HUES48 (cell line): ENCODE data around the gene SNPH.

Experiments
- H3K27ac ChIP-seq: one replicate; pipeline ENCODE4 v1.7.0; 2013; ENCODE audit warnings: low read depth, low read length, inconsistent platforms
- H3K27me3 ChIP-seq: 2 replicates; pipeline ENCODE4 v1.6.1; 2013; ENCODE audit warnings: mild to moderate bottlenecking, low read length; ENCODE audit not compliant: control insufficient read depth, insufficient read depth
- H3K36me3 ChIP-seq: 2 replicates; pipeline ENCODE4 v1.6.1; 2013; ENCODE audit warnings: low read length; ENCODE audit not compliant: control insufficient read depth, insufficient read depth
- H3K4me1 ChIP-seq: 2 replicates; pipeline ENCODE4 v1.6.1; 2013; ENCODE audit warnings: mild to moderate bottlenecking, low read length; ENCODE audit not compliant: control insufficient read depth, insufficient read depth
- H3K4me3 ChIP-seq: 2 replicates; pipeline ENCODE4 v1.5.1; 2013; ENCODE audit warnings: mild to moderate bottlenecking, low read depth, low read length
- H3K9ac ChIP-seq: 2 replicates; pipeline ENCODE4 v1.6.1; 2013; ENCODE audit warnings: mild to moderate bottlenecking, low read depth, low read length, moderate library complexity
- H3K9me3 ChIP-seq: 2 replicates; pipeline ENCODE4 v1.6.1; 2013; ENCODE audit warnings: low read length; ENCODE audit not compliant: control insufficient read depth, insufficient read depth

Gene SNPH

DNA sequence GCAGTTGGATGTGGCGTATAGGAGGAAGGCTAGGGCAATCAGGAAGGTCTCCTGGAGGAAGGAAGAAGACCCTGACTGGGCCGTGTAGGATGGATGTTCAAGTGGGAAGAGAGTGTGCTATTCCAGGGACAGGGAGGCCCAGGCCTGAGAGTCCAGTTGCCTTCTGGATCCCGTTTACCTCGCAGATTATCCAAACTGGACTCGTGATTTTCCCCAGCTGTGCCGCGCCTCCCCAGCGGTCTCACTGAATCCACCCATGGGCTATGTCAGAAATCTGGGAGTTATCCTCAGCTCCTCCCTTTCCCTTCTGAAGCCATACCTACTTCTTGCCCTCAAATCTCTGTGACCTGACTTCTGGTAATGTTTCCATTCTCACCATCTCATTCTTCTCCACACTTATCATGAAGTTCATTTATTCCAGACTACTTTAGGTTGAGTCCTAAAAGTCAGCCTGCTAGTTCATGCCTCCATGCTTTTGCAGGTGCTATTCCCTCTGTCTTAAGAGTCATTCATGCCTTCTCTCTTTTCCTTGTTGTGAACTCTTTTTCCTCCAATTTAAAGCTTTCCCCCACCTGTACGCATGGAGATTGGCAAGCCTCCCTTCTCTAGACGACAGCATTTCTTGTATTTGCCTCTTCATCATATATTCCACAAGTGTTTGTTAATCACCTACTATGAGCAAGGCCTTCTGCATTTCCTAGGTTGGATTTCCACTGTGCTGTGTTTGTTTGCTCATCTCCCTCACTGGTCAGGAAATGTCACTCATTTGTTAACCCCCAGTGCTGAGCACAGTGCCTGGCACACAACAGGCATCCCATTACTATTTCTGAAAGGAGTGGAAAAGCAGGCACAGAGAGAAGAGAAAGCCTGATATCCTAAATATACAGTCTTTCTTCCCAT, 60.2 kb downstream of the SNPH start:
- no peaks in the 10 kb centered on the region for H3K36me3 ChIP-seq
- peak overlapping the region; percentile 93 for H3K27ac ChIP-seq
- no peaks in the 10 kb centered on the region for H3K9me3 ChIP-seq
- H3K9ac ChIP-seq, result peak overlapping the region; percentile 98
- H3K4me1 ChIP-seq, result peaks cover 7% of the 10 kb centered on the region
- H3K4me3 ChIP-seq, result peak overlapping the region; percentile 96
- no peaks in the 10 kb centered on the region for H3K27me3 ChIP-seq

DNA sequence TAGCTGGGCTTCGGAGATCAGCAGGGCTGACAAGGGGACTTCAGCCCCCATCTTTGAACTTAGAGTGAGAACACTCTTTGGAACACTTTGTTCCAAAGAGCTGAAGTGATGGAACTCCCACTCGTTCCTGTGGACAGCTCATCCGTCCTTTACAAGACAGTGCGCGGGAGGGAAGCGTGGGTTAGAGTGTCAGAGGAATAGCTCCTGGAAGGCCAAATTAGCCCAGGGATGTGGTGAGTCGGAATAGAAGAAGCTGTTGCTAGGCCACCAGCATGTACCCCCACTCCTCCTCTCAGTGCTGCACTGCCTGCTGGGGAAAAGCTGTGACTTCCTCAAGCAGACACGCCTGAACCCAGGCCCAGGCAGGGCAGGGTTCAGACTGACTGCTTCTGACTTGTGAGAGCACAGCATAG, 61.2 kb downstream of the SNPH start:
- H3K27me3 ChIP-seq, result no peaks in the 10 kb centered on the region
- H3K4me1 ChIP-seq, result peaks cover 7% of the 10 kb centered on the region
- H3K9ac ChIP-seq, result no peak overlapping the region
- H3K4me3 ChIP-seq, result no peak overlapping the region
- H3K36me3 ChIP-seq, result 0 out of 2 replicates have a peak, but pooled peaks cover under 1% of the 10 kb centered on the region
- H3K9me3 ChIP-seq, result no peaks in the 10 kb centered on the region
- H3K27ac ChIP-seq, result no peak overlapping the region

DNA sequence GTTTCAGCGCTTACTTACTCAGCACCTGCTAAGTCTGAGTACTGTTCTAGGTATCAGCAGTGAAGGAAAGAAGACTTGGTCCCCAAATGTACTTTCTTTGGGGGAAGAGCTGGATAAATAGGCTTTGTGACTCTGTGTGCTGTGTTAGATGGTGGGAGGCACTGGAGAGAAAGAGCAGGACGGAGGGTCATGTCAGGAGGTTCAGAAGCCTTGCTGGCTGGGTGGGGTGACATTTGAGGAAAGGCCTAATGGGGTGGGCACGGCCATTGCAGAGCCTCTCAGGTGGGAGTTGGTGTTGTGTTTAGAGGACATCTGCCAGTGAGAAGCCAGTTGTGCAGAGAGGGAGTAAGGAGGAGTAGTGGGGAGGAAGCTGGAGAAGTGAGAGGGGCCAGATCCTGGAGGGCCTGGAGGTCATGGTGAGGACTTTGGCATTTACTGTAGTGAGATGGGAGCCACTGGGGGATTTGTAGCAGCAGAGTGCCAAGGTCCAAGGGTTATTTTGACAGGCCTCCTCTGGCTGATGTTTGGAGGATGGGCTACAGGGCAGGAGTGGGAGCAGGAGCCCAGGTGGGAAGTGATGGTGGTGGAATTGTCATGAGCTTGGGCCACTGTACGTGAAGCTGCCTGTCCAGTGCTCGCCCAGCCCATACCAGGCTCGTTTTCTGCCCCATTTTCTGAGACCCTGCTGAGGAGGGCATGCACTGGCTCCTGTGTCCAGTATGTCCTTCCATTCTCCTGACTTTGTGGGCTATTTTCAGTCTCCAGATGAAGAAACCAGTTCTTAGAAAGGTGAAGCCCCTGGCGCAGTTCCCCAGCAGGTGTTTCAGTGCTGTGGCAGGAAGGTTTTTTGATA, 62.0 kb downstream of the SNPH start:
- H3K9ac ChIP-seq, result no peak overlapping the region
- 0 out of 2 replicates have a peak, but pooled peaks cover 7% of the 10 kb centered on the region for H3K36me3 ChIP-seq
- H3K4me3 ChIP-seq, result no peak overlapping the region
- no peaks in the 10 kb centered on the region for H3K27me3 ChIP-seq
- peaks cover 7% of the 10 kb centered on the region for H3K4me1 ChIP-seq
- no peaks in the 10 kb centered on the region for H3K9me3 ChIP-seq
- H3K27ac ChIP-seq, result no peak overlapping the region

DNA sequence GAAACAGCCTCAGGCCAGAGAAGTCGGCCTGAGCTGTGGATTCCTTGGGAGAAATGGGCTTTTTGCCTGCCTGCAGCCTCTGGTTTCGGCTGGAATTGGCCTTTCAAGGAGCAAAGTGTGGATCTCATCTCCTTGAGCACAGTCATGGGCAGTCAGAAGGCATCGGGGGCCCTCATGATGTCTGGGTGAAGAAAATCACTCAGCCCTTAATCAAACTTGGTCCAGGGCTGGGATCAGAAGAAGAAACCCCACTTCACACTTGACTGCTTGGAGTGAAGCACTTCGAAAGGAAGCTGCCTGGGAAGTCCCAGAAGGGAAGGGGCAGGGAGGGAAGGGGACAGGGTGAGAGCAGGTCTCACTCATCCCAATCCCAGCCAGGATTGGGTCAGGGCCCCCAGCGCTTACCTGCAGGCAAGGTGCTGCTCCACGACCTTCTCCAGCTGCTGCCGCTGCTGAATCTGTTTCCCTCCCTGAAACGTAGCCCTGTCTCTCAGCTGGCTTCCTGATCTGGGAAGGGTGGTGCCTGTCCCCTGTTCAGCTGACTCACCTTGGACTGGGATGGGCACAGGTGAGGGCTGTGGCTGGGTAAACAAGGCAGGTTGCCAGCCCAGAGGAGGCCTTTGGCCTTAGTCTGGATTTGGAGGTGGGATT, 62.7 kb downstream of the SNPH start, which contains the start of gene SDCBP2:
SDCBP2 (minus strand) TSS at position 460 of the 651 bp plus-strand sequence. CDS start 8,723 bp downstream, outside the sequence.
- Histone ChIP-seq H3K4me1 (peaks cover 7% of the 10 kb centered on the region), H3K27ac (no peak within 1 kb of the TSS), H3K9me3 (no peaks in the 10 kb centered on the region), H3K27me3 (no peaks in the 10 kb centered on the region), H3K4me3 (no peak within 1 kb of the TSS), H3K9ac (no peak within 1 kb of the TSS), H3K36me3 (0 out of 2 replicates have a peak, but pooled peaks cover 7% of the 10 kb centered on the region)

DNA sequence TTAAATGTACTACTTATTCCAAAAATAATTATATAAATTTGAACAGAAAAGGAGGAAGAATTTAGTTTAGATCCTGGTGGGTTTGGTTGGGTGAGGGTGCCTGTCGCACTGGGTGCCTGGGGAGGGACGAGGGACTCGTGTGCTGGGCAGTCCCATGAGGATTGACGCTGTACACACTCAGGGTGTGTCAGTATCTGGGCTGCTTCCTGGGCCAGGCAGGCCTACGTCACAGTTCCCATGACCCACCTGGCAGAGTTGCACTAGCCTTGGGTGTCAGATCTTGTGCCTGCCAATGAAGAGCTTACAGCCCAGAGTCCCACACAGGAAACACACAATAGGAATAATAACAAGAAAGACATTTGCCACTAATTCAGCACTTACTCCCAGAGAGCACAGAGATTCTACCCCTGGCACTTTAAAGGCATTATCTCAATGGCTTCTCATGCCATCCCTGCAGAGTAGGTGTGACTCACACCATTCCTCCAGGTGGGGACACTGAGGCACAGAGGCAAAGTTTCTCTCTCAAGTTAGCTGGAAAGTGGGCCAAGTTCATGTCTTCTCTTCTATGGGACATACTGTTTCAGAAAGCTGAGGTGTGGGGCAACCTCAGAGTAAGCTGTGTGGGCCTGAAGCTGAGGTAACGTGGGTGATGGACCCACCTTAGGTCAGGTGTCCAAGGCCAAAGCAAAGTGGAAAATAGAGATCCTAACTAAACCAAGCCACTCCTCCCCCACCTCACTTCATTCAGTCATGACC, 64.2 kb downstream of the SNPH start:
- Histone ChIP-seq H3K36me3 (0 out of 2 replicates have a peak, but pooled peaks cover 7% of the 10 kb centered on the region), H3K27me3 (no peaks in the 10 kb centered on the region), H3K4me1 (peaks cover 7% of the 10 kb centered on the region), H3K4me3 (no peak overlapping the region), H3K9ac (no peak overlapping the region), H3K27ac (no peak overlapping the region), H3K9me3 (no peaks in the 10 kb centered on the region)

DNA sequence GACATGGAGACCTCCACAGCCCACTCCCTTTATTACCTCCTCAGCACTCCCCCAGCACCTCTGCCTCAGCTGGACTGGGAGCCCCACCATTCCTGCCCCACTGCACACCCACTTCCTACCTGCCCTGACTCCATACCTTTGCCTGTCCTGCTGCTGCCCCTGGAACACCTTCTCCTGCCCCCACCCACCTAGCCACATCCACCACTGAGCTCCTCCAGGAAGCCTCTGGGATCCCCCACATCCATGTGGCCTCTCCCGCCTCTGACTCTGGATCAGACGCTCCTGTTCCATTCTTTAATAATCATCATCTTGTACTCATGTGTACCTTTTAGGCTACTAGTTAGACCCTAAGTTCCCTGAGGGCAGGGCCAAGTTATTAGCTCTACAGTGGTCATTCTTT, 65.0 kb downstream of the SNPH start:
- 0 out of 2 replicates have a peak, but pooled peaks cover 7% of the 10 kb centered on the region for H3K36me3 ChIP-seq
- H3K9me3 ChIP-seq, result no peaks in the 10 kb centered on the region
- H3K4me1 ChIP-seq, result peaks cover 4% of the 10 kb centered on the region

DNA sequence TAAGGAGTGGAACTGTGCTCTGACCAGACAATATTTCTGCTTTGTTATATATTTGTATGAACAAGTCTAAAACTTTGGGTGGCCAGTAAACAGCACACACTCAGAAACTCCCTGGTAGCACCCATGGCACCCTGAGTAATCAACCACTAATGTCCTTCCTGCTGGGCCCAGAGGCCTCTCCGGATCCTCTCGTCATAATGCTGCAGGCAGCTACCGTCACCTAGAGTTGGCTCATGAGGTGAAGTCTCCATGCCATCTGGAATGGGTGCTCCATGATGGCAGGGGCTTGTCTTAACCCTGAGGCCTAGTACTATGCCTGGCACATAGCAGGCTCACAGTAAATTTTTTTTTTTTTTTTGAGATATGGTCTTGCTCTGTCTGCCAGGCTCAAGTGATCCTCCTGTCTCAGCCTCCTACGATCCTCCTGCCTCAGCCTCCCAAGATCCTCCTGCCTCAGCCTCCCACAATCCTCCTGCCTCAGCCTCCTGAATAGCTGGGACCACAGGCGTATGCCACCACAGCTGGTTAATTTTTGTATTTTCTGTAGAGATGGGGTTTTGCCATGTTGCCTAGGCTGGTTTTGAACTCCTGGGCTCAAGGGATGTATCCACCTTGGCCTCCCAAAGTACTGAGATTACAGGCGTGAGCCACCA, 65.8 kb downstream of the SNPH start:
- Histone ChIP-seq H3K4me1 (no peaks in the 10 kb centered on the region), H3K27me3 (no peaks in the 10 kb centered on the region), H3K9ac (no peak overlapping the region), H3K9me3 (no peaks in the 10 kb centered on the region), H3K27ac (no peak overlapping the region), H3K36me3 (0 out of 2 replicates have a peak, but pooled peaks cover 7% of the 10 kb centered on the region), H3K4me3 (no peak overlapping the region)

More for the DNA sequence above, 65.0 kb downstream of the SNPH start:
- Histone ChIP-seq H3K27ac (no peak overlapping the region), H3K9ac (no peak overlapping the region), H3K4me3 (no peak overlapping the region), H3K27me3 (no peaks in the 10 kb centered on the region)

DNA sequence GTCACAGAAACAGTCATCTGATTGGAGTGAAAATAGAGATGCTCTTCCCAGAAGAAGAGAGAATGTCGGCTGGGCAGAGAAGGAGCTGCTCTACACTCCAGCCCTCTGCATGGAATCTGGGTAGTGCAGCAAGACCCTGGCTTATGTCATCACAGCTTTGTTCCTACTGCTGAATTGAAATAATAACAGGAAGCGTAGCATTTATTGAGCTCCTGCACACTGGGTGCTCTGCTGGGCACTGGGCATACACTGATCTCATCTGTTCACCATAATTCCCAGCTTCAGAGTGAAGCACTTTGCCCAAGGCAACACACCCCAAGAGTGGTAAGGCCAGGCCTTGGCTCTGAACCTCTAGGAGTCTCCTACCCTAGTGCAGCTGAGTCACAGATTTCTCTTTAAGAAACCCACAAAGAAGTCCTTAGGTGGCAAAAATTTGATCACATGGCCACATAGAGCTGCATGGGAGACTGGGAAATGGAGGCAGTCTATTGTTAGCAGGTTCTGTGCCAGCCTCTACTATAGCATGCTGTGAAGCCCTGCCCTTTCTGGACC, 66.7 kb downstream of the SNPH start:
- H3K9ac ChIP-seq, result no peak overlapping the region
- H3K4me3 ChIP-seq, result no peak overlapping the region
- no peaks in the 10 kb centered on the region for H3K27me3 ChIP-seq
- H3K36me3 ChIP-seq, result 0 out of 2 replicates have a peak, but pooled peaks cover 7% of the 10 kb centered on the region
- no peaks in the 10 kb centered on the region for H3K9me3 ChIP-seq
- H3K27ac ChIP-seq, result no peak overlapping the region
- H3K4me1 ChIP-seq, result no peaks in the 10 kb centered on the region

DNA sequence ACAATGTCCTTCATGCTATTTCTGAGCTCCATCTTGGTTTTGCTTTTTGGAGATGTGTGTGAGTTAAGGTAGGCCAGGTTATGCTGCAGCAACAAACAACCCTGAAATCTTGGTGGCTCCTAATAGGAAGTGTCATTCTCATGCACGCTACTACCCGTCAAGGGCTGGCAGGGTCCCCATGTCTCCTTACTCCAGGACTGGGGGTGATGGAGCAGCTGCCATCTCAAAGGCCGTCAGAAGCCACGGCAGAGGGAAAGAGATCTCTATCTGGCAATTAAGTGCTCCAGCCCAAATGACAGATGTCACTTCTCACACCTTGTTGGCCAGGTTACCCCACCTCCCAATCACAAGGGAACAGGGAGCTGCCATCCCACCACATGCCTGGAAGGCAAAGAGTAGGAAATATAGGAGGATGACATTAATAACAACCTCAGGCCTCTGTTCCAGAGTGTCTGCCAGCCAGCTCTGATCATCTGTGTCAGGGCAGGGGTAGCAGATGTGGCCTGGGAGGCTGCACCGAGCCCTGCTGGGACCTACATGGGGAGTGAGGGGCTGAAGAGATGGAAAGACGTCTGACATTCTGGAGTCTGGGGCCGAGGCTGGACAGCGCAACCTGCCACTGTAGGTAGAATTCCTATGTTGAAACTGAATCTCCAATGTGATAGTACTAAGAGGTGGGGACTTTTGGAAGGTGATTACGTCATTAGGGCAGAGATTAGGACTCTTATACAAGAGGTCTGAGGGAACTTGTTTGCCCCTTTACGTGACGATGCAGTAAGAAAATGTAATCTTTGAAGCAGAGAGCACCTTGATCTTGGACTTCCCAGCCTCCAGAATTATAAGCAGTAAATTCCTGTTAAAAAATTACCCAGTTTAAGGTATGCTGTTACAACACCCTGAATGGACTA, 67.6 kb downstream of the SNPH start:
- H3K9me3 ChIP-seq, result no peaks in the 10 kb centered on the region

More for the DNA sequence above, 67.6 kb downstream of the SNPH start:
- Histone ChIP-seq H3K36me3 (0 out of 2 replicates have a peak, but pooled peaks cover 7% of the 10 kb centered on the region), H3K4me3 (no peak overlapping the region), H3K4me1 (no peaks in the 10 kb centered on the region), H3K27ac (no peak overlapping the region), H3K9ac (no peak overlapping the region), H3K27me3 (no peaks in the 10 kb centered on the region)
